Neuron (in vitro differentiated cells): ENCODE measurements around the gene IL10RA.

Source experiments
- H2AFZ ChIP-seq: one replicate; pipeline ENCODE4 v1.6.1; 2013; ENCODE audit warnings: low read depth, mild to moderate bottlenecking, inconsistent platforms, low read length, moderate library complexity
- H3K27me3 ChIP-seq: one replicate; pipeline ENCODE4 v1.6.1; 2013; ENCODE audit warnings: low read length; ENCODE audit not compliant: insufficient read depth
- H3K36me3 ChIP-seq: one replicate; pipeline ENCODE4 v1.6.1; 2013; ENCODE audit warnings: low read length; ENCODE audit not compliant: insufficient read depth
- H3K4me1 ChIP-seq: one replicate; pipeline ENCODE4 v1.6.1; 2013; ENCODE audit warnings: low read length; ENCODE audit not compliant: insufficient read depth
- H3K4me3 ChIP-seq: 2 replicates; pipeline ENCODE4 v1.5.1; 2013; ENCODE audit warnings: mild to moderate bottlenecking, low read length, moderate library complexity
- H3K9me3 ChIP-seq: one replicate; pipeline ENCODE4 v1.6.1; 2013; ENCODE audit warnings: low read length

Gene IL10RA

DNA sequence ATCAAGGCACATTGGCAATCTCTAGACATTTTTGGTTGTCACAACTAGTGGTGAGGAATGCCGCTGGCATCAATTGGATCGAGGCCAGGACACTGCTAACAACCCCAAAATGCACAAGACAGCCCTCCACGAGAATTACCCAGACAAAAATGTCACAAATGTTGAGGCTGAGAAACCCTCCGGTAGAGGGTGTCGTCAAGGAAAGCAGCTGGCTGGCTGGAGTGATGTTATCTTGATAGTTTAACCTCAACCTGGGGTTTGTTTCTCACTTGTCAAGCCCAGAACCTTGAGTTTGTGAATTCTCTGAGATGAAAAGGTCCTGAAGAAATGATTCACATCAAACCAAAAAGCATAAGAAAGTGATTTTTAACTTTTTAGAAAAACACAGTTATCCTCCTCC lies 35.9 kb upstream of the IL10RA start:
- Histone ChIP-seq H2AFZ (no peak overlapping the region), H3K4me3 (no peak overlapping the region), H3K27me3 (peaks cover 8% of the 10 kb centered on the region), H3K9me3 (no peaks in the 10 kb centered on the region), H3K36me3 (no peaks in the 10 kb centered on the region), H3K4me1 (no peaks in the 10 kb centered on the region)

DNA sequence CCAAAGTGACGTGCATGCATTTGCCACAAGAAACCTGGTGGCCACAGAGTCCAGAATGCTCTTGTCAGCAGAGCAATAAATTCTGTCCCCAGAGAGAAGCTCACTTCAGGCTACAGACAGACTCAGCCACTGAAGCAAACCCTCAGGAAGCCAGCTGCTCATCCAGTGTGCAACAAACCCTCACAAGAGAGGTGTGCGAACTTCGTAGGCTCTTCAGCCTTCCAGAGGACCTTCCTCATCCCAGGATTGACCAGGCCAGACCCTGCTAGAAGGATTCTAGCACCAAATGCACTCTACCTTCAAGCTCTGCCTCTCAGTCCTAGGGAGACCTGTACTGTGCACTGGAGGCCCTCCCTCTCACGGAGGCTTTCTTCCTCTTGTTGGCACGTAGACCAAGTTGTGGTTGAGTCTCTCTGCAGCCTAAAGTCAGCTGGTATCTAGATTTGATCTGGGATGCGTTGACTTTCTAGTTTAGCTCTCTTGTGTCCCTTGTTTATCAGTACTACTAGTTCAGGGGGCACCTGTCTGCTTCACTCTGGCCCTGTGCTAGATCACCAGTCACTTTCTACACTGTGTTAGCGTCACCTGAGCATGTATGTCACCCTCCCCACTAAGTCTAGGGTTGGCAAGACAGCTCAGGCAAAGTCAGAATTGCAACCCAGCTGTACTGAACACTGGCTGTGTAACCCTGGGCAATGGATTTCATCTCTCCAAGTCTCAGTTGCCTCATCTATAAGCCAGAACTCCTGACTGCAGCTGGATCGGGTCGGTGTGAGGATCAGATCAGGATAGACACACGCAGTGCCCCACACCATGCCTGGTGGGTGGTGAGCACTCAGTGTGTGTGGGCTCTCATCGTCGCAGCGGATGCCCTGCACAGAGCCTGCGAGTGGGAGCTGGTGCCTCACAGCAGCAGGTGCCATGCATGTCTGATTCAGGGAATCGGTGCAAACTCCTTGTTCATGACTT lies 34.9 kb upstream of the IL10RA start:
- no peak overlapping the region for H2AFZ ChIP-seq
- H3K4me1 ChIP-seq = no peaks in the 10 kb centered on the region
- no peaks in the 10 kb centered on the region for H3K36me3 ChIP-seq
- no peaks in the 10 kb centered on the region for H3K9me3 ChIP-seq
- H3K4me3 ChIP-seq = no peak overlapping the region
- H3K27me3 ChIP-seq = peaks cover 8% of the 10 kb centered on the region

DNA sequence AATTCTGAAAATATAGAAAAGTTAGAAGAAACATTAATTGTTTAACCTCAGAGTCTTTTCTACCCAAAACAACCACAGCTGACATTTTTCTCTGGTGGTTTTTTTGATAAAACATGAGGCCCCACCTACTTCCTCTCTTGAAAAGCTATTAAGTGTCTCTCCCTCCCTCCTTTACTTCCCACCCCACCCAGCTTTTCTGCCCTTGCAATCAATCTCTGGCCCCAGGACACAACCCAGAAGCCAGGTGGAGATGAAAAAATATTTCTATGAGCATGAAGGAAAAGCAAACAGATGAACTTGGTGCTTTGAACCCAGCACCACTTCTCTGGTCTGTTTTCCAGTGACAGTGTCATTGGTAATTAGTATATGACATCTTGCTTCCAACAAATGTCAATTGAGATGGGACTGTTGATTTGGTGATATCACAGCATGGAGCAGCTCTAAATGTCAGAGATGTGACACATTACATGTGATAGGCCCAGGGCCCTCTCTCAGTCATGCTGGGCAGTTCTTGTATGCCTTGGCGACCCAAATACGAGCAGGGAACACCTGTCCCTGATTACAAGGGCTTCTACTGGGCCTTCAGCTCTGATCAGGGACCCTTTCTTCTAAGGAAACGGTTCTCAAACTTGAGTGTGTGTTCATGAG lies 33.0 kb upstream of the IL10RA start:
- Histone ChIP-seq H3K4me1 (no peaks in the 10 kb centered on the region), H2AFZ (no peak overlapping the region), H3K27me3 (peaks cover 8% of the 10 kb centered on the region), H3K9me3 (no peaks in the 10 kb centered on the region), H3K36me3 (no peaks in the 10 kb centered on the region), H3K4me3 (no peak overlapping the region)

- Histone ChIP-seq H3K4me1 (no peaks in the 10 kb centered on the region), H3K4me3 (no peak overlapping the region), H3K36me3 (no peaks in the 10 kb centered on the region), H3K9me3 (no peaks in the 10 kb centered on the region), H3K27me3 (no peaks in the 10 kb centered on the region), H2AFZ (no peak overlapping the region)
These were observed 27.2 kb upstream of the IL10RA start for GRCh38 chr11:117958949-117959348.

DNA sequence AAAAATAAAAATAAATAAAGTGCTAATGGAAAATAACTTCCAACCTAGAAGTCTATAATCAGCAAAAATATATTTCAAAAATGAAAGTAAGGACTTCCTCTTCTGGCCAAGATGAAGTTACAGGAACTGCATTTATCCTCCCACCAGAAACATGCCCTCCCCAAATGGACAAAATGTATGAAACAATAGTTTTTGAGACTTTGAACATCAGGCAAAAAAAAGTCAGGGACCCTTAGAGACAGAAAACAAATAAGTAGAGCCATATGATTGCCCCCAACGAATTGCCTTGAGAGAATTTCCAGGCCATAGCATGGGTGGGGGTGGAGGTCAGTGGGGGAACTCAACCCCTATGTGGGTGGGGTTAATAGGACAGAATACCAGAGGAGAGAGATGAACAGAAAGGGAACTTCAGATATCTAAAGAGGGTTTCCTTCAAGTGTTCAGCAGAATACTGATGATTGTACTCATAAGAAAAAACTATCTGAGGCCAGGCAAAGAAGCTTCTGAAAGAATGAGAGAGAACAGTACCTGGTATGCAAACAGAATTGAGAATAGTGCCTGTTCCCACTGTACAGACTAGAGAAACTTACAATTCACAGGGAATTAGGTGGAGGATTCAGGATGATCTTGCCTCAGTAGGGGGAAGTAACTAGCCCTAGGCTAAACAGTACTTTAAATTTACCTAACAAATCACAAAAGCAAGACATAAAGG lies 26.6 kb upstream of the IL10RA start:
- no peaks in the 10 kb centered on the region for H3K4me1 ChIP-seq

GRCh38 chr11:117960406-117960805 lies 25.8 kb upstream of the IL10RA start:
- Histone ChIP-seq H2AFZ (no peak overlapping the region), H3K4me1 (no peaks in the 10 kb centered on the region), H3K9me3 (no peaks in the 10 kb centered on the region), H3K4me3 (no peak overlapping the region), H3K27me3 (no peaks in the 10 kb centered on the region), H3K36me3 (no peaks in the 10 kb centered on the region)

More for the DNA sequence above, 26.6 kb upstream of the IL10RA start:
- Histone ChIP-seq H3K36me3 (no peaks in the 10 kb centered on the region), H3K9me3 (no peaks in the 10 kb centered on the region), H3K27me3 (no peaks in the 10 kb centered on the region), H2AFZ (no peak overlapping the region), H3K4me3 (no peak overlapping the region)

- Histone ChIP-seq H3K9me3 (no peaks in the 10 kb centered on the region), H3K36me3 (no peaks in the 10 kb centered on the region)
These were observed 24.3 kb upstream of the IL10RA start for GRCh38 chr11:117961896-117962295.

GRCh38 chr11:117962826-117963225 lies 23.4 kb upstream of the IL10RA start:
- Histone ChIP-seq H3K4me3 (no peak overlapping the region), H3K36me3 (no peaks in the 10 kb centered on the region), H3K4me1 (no peaks in the 10 kb centered on the region), H2AFZ (no peak overlapping the region), H3K9me3 (no peaks in the 10 kb centered on the region), H3K27me3 (no peaks in the 10 kb centered on the region)

More at GRCh38 chr11:117961896-117962295, 24.3 kb upstream of the IL10RA start:
- no peak overlapping the region for H3K4me3 ChIP-seq
- no peaks in the 10 kb centered on the region for H3K27me3 ChIP-seq
- no peaks in the 10 kb centered on the region for H3K4me1 ChIP-seq
- H2AFZ ChIP-seq = no peak overlapping the region

- Histone ChIP-seq H2AFZ (no peak overlapping the region), H3K36me3 (no peaks in the 10 kb centered on the region), H3K9me3 (no peaks in the 10 kb centered on the region), H3K4me3 (no peak overlapping the region), H3K27me3 (peaks cover 6% of the 10 kb centered on the region), H3K4me1 (no peaks in the 10 kb centered on the region)
These were observed 19.3 kb upstream of the IL10RA start for GRCh38 chr11:117966908-117967307.

GRCh38 chr11:117969160-117969991 lies 16.8 kb upstream of the IL10RA start:
- Histone ChIP-seq H2AFZ (no peak overlapping the region), H3K36me3 (no peaks in the 10 kb centered on the region), H3K4me1 (no peaks in the 10 kb centered on the region), H3K4me3 (no peak overlapping the region), H3K27me3 (peaks cover 10% of the 10 kb centered on the region), H3K9me3 (no peaks in the 10 kb centered on the region)

GRCh38 chr11:117970400-117971024 lies 15.7 kb upstream of the IL10RA start:
- H3K27me3 ChIP-seq = peaks cover 10% of the 10 kb centered on the region
- H3K36me3 ChIP-seq = no peaks in the 10 kb centered on the region
- no peak overlapping the region for H2AFZ ChIP-seq
- no peak overlapping the region for H3K4me3 ChIP-seq
- H3K4me1 ChIP-seq = no peaks in the 10 kb centered on the region
- H3K9me3 ChIP-seq = no peaks in the 10 kb centered on the region

- peaks cover 10% of the 10 kb centered on the region for H3K27me3 ChIP-seq
- H3K9me3 ChIP-seq = no peaks in the 10 kb centered on the region
These were observed 14.2 kb upstream of the IL10RA start for GRCh38 chr11:117972044-117972443.

More at GRCh38 chr11:117972044-117972443, 14.2 kb upstream of the IL10RA start:
- Histone ChIP-seq H2AFZ (no peak overlapping the region), H3K36me3 (no peaks in the 10 kb centered on the region), H3K4me1 (no peaks in the 10 kb centered on the region), H3K4me3 (no peak overlapping the region)
